ENCODE data around the gene MME. TPM values are rescaled to one million over a fixed set of nuclear protein-coding genes. Genes with fewer than 3 reads are reported as not detected.

Gene MME
- total and polyA plus RNA-seq, 2 of the 8 experiments (the other 6 are each of a cell fraction or from before 2014, with no cell fraction given), result 5.0 to 39.6 TPM

- H3K56ac ChIP-seq (replicated peaks; ENCODE audit: insufficient read length, low read depth, low read length), result no peak overlapping the region
- H4K91ac ChIP-seq (replicated peaks; ENCODE audit: insufficient read length, low read length), result no peak overlapping the region
- no peak overlapping the region for H2AK5ac ChIP-seq (ENCODE audit: low read depth, low read length)
- no peak overlapping the region for H3K27ac ChIP-seq (ENCODE audit: low read depth, low read length)
- H3K9ac ChIP-seq (replicated peaks in 1 of 4; ENCODE audit: extremely low read depth in 1 of 4, low read depth in 3 of 4, low read length in 3 of 4), result no peak overlapping the region
- H3K4me2 ChIP-seq (ENCODE audit: insufficient read depth in 1 of 2, low read depth in 2 of 2, low read length in 2 of 2), result no peak overlapping the region
- H3K18ac ChIP-seq (ENCODE audit: extremely low read depth, low read length), result no peak overlapping the region
- ChIA-PET POLR2A (ENCODE audit: partially characterized antibody) (no interaction called here), CTCF (ENCODE audit: partially characterized antibody) (interaction anchor here (2.4 kb wide), 1 partner anchor 13 kb away, joined by 6 read pairs; no protein-coding TSS in a partner anchor)
- no peaks in the 10 kb centered on the region for H3K79me2 ChIP-seq (ENCODE audit: control insufficient read depth in 1 of 2, insufficient read depth in 2 of 2, low read length in 2 of 2)
- DNase-seq (ENCODE audit: low read depth in 1 of 2, low spot score in 2 of 2), result no peak
- no peak overlapping the region for H3K4ac ChIP-seq (replicated peaks; ENCODE audit: insufficient read length, low read depth, low read length)
- no peak for TF ChIP-seq TAF1 (IDR thresholded peaks at IDR 0.05; ENCODE audit: low read depth, low read length)
- TF ChIP-seq CREB1 (IDR thresholded peaks at IDR 0.05), result no peak
- TF ChIP-seq HDAC2 (IDR thresholded peaks at IDR 0.05; ENCODE audit: borderline replicate concordance in 1 of 2, low read depth in 2 of 2, low read length in 2 of 2), result no peak
- TF ChIP-seq TAF7 (optimal IDR thresholded peaks at IDR 0.05; ENCODE audit: borderline replicate concordance, low read depth, low read length), result no peak
- no peak for TF ChIP-seq CTBP2 (IDR thresholded peaks at IDR 0.05; ENCODE audit: borderline replicate concordance, insufficient read depth, insufficient read length, low read length)
- no peak for TF ChIP-seq BRCA1 (IDR thresholded peaks at IDR 0.05; ENCODE audit: low read depth, low read length)
- TF ChIP-seq SUZ12 (IDR thresholded peaks at IDR 0.05; ENCODE audit: low read length), result no peak
- no peak for TF ChIP-seq TCF12 (IDR thresholded peaks at IDR 0.05; ENCODE audit: low read depth, low read length)
- H3K4me1 ChIP-seq (replicated peaks in 1 of 4; ENCODE audit: control insufficient read depth in 3 of 4, insufficient read depth in 4 of 4, low read length in 3 of 4), result no peaks in the 10 kb centered on the region
- no peaks in the 10 kb centered on the region for H4K20me1 ChIP-seq (replicated peaks in 1 of 2; ENCODE audit: control insufficient read depth in 1 of 2, insufficient read depth in 2 of 2, low read length in 2 of 2)
- H3K27me3 ChIP-seq (replicated peaks in 1 of 4; ENCODE audit: control insufficient read depth in 3 of 4, extremely low read depth in 1 of 4, insufficient read depth in 3 of 4, low read length in 3 of 4), result no peaks in the 10 kb centered on the region
- no peak overlapping the region for H2BK12ac ChIP-seq (ENCODE audit: low read depth, low read length)
- H3K9me3 ChIP-seq (ENCODE audit: insufficient read depth in 2 of 2, low read depth in 1 of 2, low read length in 1 of 2), result no peaks in the 10 kb centered on the region
- no peak for FAIRE-seq
- no peak overlapping the region for H2BK15ac ChIP-seq (ENCODE audit: low read length)
- no peak overlapping the region for H4K5ac ChIP-seq (ENCODE audit: insufficient read length, low read depth, low read length)
- no peak overlapping the region for H2BK5ac ChIP-seq (ENCODE audit: low read depth, low read length)
- 94% methylated on average over 4 of the region's 4 CpGs; no CpG with 5 or more reads in 1 of the 2 experiments for WGBS, 2 experiments (ENCODE audit: extremely low coverage in 1 of 2, insufficient coverage in 1 of 2, insufficient read length in 1 of 2, insufficient replicate concordance in 2 of 2, low coverage in 1 of 2, low lambda C conversion rate in 2 of 2, missing lambda C conversion rate in 1 of 2)
- H2BK120ac ChIP-seq (replicated peaks; ENCODE audit: low read depth, low read length), result no peak overlapping the region
- H3K36me3 ChIP-seq (ENCODE audit: control insufficient read depth in 2 of 4, insufficient read depth in 4 of 4, low read length in 3 of 4), result no peaks in the 10 kb centered on the region
- H2AFZ ChIP-seq (ENCODE audit: low read length), result no peak overlapping the region
- H3K79me1 ChIP-seq (ENCODE audit: low read depth, low read length), result no peaks in the 10 kb centered on the region
- H3K23ac ChIP-seq (ENCODE audit: insufficient read length), result no peak overlapping the region
- no peak overlapping the region for H3K4me3 ChIP-seq (ENCODE audit: extremely low read depth in 1 of 4, insufficient read depth in 2 of 4, low read depth in 3 of 4, low read length in 4 of 4)
- no peaks in the 10 kb centered on the region for H3K23me2 ChIP-seq (ENCODE audit: low read depth, low read length)
- H2BK20ac ChIP-seq (ENCODE audit: low read length), result no peak overlapping the region
- no peak overlapping the region for H4K8ac ChIP-seq (ENCODE audit: extremely low read depth, insufficient read depth, low read length)
- H3K14ac ChIP-seq (ENCODE audit: insufficient read length), result no peak overlapping the region
These were observed 58.6 kb downstream of the MME start for GRCh38 chr3:155138677-155139076.

Data from H1 (cell line).